NT2/D1 (cell line): Measurements from ENCODE around the gene TTC17.

Experiments used
- SUZ12 ChIP-seq: IDR thresholded peaks from 2 replicates; pipeline ENCODE4 v1.6.1; 2011; ENCODE audit not compliant: insufficient read length, insufficient read depth; ENCODE audit errors: extremely low read depth
- YY1 ChIP-seq: IDR thresholded peaks from 2 replicates; pipeline ENCODE4 v1.6.1; 2011; ENCODE audit not compliant: insufficient read length, insufficient read depth

DNA sequence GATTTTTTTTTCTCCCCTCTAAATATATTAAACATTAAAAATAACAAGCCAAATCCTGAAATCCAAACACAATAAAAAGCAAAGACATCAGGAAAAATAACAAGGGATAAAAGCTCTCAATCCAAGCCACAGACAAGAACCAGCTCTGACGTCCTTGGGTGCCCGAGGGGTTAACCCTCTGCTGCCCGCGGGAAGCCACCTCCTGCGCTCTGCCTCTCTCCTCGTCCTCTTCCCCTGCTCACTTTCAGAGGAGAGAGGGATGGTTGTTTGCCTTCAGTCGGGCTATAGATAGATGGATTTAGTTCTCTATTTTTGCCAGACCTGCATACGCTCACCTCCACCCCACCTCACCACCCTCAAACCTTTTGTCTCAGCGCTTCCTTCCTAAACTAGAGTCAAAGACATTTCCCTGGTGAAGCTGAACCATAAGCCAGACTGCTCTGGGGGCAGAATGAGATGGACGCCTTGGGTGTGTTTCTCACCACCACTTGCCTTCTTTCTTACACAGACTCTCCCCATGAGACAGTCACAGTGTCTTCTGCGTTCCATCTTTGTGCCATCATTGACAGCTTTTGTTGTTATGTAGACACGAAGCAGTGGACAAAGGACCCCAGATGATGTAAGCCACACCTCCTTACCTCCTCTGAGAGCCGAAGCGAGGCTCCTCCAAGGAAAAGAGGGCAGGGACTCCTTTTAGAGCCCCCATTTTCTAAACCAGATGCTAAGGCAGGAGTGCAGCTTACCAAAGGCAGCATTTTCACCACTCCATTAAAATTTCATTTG is 179.3 kb downstream of the TTC17 start:
- no peak for TF ChIP-seq SUZ12
- no peak for TF ChIP-seq YY1
